ENCODE results near the gene EFNB2.

The EFNB2 gene

DNA sequence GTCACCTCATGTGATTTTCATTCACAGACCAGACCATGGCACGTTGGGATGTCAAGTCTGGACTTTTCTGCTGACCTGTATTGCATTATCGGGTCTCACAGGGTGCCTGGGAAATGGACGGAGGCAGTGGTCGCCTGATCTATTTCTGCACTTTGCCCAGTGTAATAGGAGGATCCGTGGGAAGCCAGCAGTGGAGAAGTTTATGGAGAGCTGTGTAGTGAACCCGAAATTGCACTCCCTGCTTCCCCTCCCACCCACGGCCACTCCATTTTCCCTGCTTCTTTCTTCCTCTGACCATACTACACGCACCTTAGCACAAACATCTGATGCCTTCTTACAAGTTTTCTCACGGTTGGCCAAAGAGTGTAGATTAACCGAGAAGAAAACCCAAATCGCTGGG, 16.9 kb downstream of the EFNB2 start:
- no peak for DNase-seq (ENCODE audit: insufficient read length, low spot score)
- FAIRE-seq: no peak
- TF ChIP-seq PAX5 (IDR thresholded peaks at IDR 0.05; ENCODE audit: insufficient read depth, low read length, severe bottlenecking) (no peak), TAF1 (IDR thresholded peaks at IDR 0.05; ENCODE audit: low read depth, low read length) (no peak), POU2F2 (IDR thresholded peaks at IDR 0.05; ENCODE audit: low read depth, low read length) (no peak), POLR2A (IDR thresholded peaks at IDR 0.05; ENCODE audit: low read depth, low read length) (no peak), POLR2AphosphoS5 (IDR thresholded peaks at IDR 0.05; ENCODE audit: low read depth, low read length) (no peak), SPI1 (IDR thresholded peaks at IDR 0.05; ENCODE audit: low read depth, low read length) (no peak)

DNA sequence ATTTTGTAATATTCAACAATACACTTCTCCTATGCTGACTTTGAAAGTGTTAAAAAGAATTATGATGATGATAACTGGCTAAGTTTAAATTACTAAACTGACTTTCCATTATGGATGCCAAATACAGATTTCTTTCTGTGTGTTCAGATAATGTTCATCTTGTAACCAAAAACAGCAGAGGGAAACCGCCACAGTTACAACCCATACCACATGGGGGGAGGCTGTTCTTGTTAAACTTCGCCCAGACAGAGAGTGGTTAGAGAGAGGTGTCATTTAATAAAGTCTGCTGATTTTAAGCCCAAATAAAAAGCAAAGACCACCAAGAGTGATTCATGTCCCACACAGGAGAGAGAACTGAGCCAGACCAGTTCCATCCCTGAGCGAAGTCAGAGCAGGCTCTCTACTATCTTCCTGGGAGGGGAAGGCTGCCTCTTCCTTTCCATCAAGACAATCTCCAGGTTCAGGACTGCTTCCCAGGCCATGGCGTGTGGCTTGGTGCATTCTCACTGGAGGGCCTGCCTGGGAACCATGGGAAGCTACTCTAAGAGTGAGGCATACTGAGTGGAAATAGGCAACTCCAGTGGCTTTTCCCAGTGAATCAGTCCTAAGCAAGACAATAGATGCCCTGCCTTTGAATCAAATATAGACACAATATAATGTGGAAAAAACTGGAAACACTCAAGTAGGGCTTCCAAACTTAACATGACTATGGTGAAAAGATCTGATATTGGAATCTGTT, 18.2 kb downstream of the EFNB2 start:
- FAIRE-seq (no peak), DNase-seq (ENCODE audit: insufficient read length, low spot score) (no peak)
- TF ChIP-seq SPI1 (IDR thresholded peaks at IDR 0.05; ENCODE audit: low read depth, low read length): no peak
- TF ChIP-seq POU2F2 (IDR thresholded peaks at IDR 0.05; ENCODE audit: low read depth, low read length): no peak

DNA sequence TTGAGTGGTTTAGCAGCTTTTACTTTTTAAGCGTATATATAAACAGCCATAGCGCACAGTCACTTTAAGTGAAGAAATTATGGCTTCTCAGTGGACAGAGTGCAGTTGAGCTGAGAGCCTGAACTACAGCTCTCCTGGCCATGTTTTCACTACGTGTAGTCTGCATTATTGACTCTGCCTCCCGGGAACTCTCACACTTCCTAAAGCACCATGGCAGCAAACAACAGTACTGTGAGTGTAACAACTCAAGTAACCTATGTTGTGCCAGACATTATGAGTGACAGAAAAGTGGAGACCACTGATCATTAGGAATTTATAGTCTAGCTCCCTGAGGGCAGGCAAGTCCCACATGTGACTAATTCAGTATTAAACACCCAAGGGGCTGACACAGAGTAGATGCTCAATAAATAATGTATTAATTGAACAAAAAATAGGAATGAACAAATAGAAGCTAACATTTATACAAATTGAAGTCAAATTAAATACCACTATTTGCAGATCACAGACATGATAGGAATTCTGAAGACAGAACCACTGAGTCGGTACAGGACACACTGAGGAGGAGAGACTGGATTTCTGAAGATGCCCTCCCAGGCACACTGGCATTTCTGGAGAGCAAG, 19.7 kb downstream of the EFNB2 start:
- no peak for DNase-seq (ENCODE audit: insufficient read length, low spot score)
- no peak for FAIRE-seq
- TF ChIP-seq PAX5 (IDR thresholded peaks at IDR 0.05; ENCODE audit: insufficient read depth, low read length, severe bottlenecking) (no peak), POLR2A (IDR thresholded peaks at IDR 0.05; ENCODE audit: low read depth, low read length) (no peak), SPI1 (IDR thresholded peaks at IDR 0.05; ENCODE audit: low read depth, low read length) (no peak), POU2F2 (IDR thresholded peaks at IDR 0.05; ENCODE audit: low read depth, low read length) (no peak), TAF1 (IDR thresholded peaks at IDR 0.05; ENCODE audit: low read depth, low read length) (no peak), POLR2AphosphoS5 (IDR thresholded peaks at IDR 0.05; ENCODE audit: low read depth, low read length) (no peak)

DNA sequence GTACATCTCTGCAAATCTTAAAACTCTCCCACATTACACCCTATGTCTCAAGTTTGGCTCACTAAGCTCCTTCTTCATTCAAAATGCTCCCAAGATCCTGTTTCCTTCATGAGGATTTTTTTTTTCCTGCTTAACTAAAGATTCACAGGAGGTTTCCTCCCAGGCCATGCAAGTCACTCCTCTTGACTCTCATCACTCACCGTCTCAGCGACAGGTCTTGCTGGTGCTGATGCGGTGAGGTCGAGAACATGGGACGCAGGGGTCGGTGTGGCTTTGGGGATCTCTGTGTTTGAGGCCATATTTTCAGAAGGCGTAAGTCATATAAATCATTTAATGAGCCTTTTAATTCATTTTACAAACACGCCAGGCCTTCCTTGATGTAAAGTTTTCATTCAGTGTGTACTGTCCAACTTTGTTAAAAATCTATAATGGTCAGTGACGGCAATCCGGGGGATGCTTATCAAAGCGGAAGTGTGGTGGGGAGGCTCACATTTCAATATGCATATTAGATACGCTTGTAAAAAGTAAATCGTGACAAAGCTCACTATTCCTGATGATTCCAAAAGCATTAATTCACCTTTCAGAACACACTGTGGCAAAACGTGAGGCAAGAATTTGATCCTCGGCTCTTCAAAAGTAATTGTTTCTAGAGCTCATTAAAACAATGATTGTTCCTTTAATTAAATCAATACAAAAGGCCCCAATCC, 20.4 kb downstream of the EFNB2 start:
- DNase-seq (ENCODE audit: insufficient read length, low spot score) (no peak), FAIRE-seq (no peak)
- no peak for TF ChIP-seq POLR2AphosphoS5 (IDR thresholded peaks at IDR 0.05; ENCODE audit: low read depth, low read length)
- no peak for TF ChIP-seq SPI1 (IDR thresholded peaks at IDR 0.05; ENCODE audit: low read depth, low read length)
- TF ChIP-seq POU2F2 (IDR thresholded peaks at IDR 0.05; ENCODE audit: low read depth, low read length): no peak
- no peak for TF ChIP-seq PAX5 (IDR thresholded peaks at IDR 0.05; ENCODE audit: insufficient read depth, low read length, severe bottlenecking)
- TF ChIP-seq TAF1 (IDR thresholded peaks at IDR 0.05; ENCODE audit: low read depth, low read length): no peak
- TF ChIP-seq POLR2A (IDR thresholded peaks at IDR 0.05; ENCODE audit: low read depth, low read length): no peak

DNA sequence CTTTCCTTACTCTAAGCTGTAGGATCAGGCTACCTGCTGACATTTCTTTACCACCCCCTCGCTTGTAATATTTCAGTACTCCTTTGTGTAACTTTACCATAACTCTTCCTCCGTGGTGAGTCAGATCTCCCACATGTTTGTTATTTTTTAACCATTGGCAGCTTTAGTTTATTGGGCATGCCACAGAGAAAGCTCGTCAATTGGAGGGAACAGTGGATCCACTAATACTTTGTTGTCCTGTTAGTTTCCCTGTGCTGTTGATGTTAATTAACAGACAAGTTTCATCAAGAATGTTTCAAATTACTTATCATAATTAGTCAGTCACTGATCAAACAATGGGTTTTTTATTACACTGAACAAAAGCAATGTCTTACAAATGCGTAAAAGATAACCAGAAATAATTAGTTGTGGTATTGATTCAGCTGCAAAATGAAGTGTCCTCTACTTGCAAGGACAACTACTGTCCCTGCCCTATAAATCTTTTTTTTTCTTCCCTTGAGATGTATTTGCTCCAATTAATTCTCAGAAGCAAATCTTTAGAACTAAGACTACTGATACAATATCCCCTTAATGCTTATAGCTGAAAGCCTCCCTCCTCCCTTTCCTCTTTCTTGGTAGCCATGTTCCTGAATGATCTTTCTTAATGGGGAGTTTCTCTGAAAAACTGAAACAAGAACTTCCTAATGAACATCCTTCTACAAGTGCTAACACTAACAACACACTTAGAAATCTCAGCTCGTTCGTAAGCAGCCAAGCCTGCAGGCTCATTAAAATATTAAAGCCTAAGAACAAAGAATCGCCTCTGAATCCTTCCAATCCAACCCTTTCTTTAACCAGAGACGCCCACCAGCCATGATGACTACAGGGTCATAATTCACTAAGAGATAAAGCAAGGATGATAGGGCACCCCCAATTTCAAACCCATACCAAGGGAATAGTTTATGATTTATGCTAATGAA, 22.2 kb downstream of the EFNB2 start:
- no peak for TF ChIP-seq SPI1 (IDR thresholded peaks at IDR 0.05; ENCODE audit: low read depth, low read length)
- TF ChIP-seq POLR2A (IDR thresholded peaks at IDR 0.05; ENCODE audit: low read depth, low read length): no peak
- no peak for TF ChIP-seq TAF1 (IDR thresholded peaks at IDR 0.05; ENCODE audit: low read depth, low read length)
- no peak for TF ChIP-seq PAX5 (IDR thresholded peaks at IDR 0.05; ENCODE audit: insufficient read depth, low read length, severe bottlenecking)
- TF ChIP-seq POU2F2 (IDR thresholded peaks at IDR 0.05; ENCODE audit: low read depth, low read length): no peak
- TF ChIP-seq POLR2AphosphoS5 (IDR thresholded peaks at IDR 0.05; ENCODE audit: low read depth, low read length): no peak
- no peak for FAIRE-seq
- no peak for DNase-seq (ENCODE audit: insufficient read length, low spot score)

DNA sequence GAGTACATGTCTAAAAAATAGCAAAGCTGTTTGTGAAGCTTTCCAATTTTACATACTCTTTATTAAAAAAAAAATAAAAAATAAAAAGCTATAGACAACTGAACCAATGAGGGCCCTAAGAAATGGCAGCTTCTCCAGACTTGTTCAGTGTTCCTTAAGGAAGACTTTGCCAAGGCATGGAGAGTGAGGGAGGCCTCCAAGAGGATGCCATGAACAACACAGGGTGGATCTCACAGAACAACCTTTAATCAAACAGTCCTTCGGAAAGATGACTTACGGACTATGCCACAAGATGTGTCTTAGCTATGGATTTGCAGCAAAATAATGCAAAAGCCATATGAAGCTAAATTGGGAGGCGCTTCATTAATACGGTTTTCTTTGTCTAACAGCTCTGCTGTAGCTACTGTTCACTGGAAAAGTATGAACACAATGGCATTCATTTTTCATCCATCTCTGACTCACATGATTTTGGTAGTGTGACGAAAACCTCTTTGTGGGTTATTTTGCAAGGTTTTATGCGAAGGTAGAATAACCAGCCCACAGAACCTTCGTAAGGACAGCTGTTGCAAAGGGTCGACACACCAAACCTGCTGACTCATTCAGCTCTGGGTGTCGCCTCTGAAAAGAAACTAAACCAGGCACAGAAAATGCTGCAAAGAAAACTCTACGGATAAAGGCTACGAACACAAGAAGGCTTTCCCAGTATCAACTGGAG, 27.7 kb downstream of the EFNB2 start:
- TF ChIP-seq POLR2A (IDR thresholded peaks at IDR 0.05; ENCODE audit: low read depth, low read length): no peak
- TF ChIP-seq SPI1 (IDR thresholded peaks at IDR 0.05; ENCODE audit: low read depth, low read length): no peak
- TF ChIP-seq TAF1 (IDR thresholded peaks at IDR 0.05; ENCODE audit: low read depth, low read length): no peak
- DNase-seq (ENCODE audit: insufficient read length, low spot score) (no peak), FAIRE-seq (no peak)

DNA sequence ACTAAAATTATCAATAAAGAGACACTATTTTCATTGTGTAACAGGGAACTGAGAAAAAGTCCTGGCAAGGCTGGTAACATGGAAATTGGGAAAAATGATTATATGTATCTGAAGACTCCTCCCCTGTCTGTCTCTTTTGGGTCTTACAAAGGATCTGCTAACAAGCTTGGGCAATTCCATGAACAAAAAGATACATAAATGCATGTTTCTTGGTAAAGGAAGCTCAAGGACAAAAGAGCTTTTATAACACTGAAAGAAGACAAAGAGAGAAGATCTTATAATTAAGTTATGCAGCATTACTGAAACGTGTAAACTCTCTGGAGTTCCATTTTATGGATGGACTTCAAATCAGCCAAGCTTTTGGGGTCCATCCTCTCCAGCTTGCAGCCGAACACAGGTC, 29.2 kb downstream of the EFNB2 start:
- TF ChIP-seq POLR2A (IDR thresholded peaks at IDR 0.05; ENCODE audit: low read depth, low read length) (no peak), POU2F2 (IDR thresholded peaks at IDR 0.05; ENCODE audit: low read depth, low read length) (no peak)
- DNase-seq (ENCODE audit: insufficient read length, low spot score) (no peak), FAIRE-seq (no peak)

DNA sequence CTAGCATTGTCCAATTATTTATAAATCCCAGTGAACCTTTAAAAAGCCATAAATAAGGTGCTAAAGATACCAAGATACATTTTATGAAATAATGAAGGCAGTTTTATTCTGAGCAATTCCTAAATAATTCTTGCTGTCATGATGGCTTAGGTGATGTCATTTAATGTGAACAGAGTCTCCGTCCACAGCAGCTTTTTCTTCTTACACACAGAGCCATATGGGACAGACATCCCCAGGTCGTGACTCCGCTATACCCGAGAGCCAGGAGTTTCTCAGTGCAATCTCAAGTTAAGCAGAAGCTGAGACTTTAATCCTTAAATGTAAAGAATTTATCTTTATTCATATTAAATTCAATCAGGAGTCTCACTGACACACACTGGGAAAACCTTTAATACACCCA, 29.7 kb downstream of the EFNB2 start:
- no peak for FAIRE-seq
- DNase-seq (ENCODE audit: insufficient read length, low spot score): no peak
- TF ChIP-seq POLR2AphosphoS5 (IDR thresholded peaks at IDR 0.05; ENCODE audit: low read depth, low read length) (no peak), PAX5 (IDR thresholded peaks at IDR 0.05; ENCODE audit: insufficient read depth, low read length, severe bottlenecking) (no peak), POLR2A (IDR thresholded peaks at IDR 0.05; ENCODE audit: low read depth, low read length) (no peak), POU2F2 (IDR thresholded peaks at IDR 0.05; ENCODE audit: low read depth, low read length) (no peak), TAF1 (IDR thresholded peaks at IDR 0.05; ENCODE audit: low read depth, low read length) (no peak), SPI1 (IDR thresholded peaks at IDR 0.05; ENCODE audit: low read depth, low read length) (no peak)

DNA sequence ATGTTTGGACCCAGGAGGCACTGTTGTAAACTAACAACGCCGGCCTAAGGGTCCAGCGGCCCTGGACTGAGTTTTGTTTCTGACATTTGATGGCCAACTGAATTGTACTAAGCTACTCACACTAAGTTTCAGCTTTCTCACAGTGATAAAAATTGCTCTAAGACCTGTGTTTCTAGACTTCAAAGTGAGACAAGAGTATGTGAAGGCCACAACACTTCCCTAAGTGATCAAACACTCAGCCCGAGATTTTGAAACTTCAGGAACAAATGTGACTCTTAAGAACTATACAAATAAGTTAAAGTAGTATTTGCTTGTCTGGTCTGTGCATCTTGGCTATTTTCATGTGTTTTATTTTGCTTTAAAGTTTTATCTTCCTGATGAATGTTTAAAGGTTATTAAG, 30.2 kb downstream of the EFNB2 start:
- DNase-seq (ENCODE audit: insufficient read length, low spot score) (no peak), FAIRE-seq (no peak)
- TF ChIP-seq POLR2AphosphoS5 (IDR thresholded peaks at IDR 0.05; ENCODE audit: low read depth, low read length) (no peak), TAF1 (IDR thresholded peaks at IDR 0.05; ENCODE audit: low read depth, low read length) (no peak), POLR2A (IDR thresholded peaks at IDR 0.05; ENCODE audit: low read depth, low read length) (no peak), POU2F2 (IDR thresholded peaks at IDR 0.05; ENCODE audit: low read depth, low read length) (no peak), SPI1 (IDR thresholded peaks at IDR 0.05; ENCODE audit: low read depth, low read length) (no peak), PAX5 (IDR thresholded peaks at IDR 0.05; ENCODE audit: insufficient read depth, low read length, severe bottlenecking) (no peak)
